Right ventricle myocardium inferior (tissue), 1 donor: ENCODE data around the gene SPAAR. TPM values are rescaled to one million over a fixed set of nuclear protein-coding genes. Genes with fewer than 3 reads are reported as not detected.

Experiments used
- ATAC-seq: fragments of 200-7000 bp; cut with Tn5 transposase; one replicate; pipeline ENCODE4 v1.9.1; 2020; ENCODE audit warnings: mild to moderate bottlenecking, moderate library complexity
- DNase-seq: peaks from one replicate; pipeline ENCODE4 v3.0.0; 2021; ENCODE audit errors: missing footprints
- intact Hi-C: fragments of 100-400 bp; cut with DNase I; formaldehyde crosslinking; loops from one replicate; pipeline ENCODE4 v1.11.0; 2022
- total RNA-seq: library from RNA; stranded (reverse); fragmentation: NEBNext Ultra II Directional; extraction: Animal tissue kit (Norgen Biotek cat#: 25700); gene quantifications from one replicate; pipeline ENCODE4 v1.2.1, GENCODE V29; 2021
- donor health status: DM: no; HTN: yes; CAD: no; lungs with severe emphysema.

The SPAAR gene
- total RNA-seq, 1 donor from 2014 or later: 9.6 TPM

GRCh38 chr9:35937227-35937626 is 27.9 kb downstream of the SPAAR start:
- DNase-seq (no peak), ATAC-seq (no peak)
- intact Hi-C loops: no loop called here

- intact Hi-C loops: no loop called here
- DNase-seq (no peak), ATAC-seq (no peak)
These were observed 29.4 kb downstream of the SPAAR start for GRCh38 chr9:35938474-35939356.

GRCh38 chr9:35939679-35940250 is 30.5 kb downstream of the SPAAR start:
- intact Hi-C loops: no loop called here
- DNase-seq: no peak
- ATAC-seq: no peak

DNA sequence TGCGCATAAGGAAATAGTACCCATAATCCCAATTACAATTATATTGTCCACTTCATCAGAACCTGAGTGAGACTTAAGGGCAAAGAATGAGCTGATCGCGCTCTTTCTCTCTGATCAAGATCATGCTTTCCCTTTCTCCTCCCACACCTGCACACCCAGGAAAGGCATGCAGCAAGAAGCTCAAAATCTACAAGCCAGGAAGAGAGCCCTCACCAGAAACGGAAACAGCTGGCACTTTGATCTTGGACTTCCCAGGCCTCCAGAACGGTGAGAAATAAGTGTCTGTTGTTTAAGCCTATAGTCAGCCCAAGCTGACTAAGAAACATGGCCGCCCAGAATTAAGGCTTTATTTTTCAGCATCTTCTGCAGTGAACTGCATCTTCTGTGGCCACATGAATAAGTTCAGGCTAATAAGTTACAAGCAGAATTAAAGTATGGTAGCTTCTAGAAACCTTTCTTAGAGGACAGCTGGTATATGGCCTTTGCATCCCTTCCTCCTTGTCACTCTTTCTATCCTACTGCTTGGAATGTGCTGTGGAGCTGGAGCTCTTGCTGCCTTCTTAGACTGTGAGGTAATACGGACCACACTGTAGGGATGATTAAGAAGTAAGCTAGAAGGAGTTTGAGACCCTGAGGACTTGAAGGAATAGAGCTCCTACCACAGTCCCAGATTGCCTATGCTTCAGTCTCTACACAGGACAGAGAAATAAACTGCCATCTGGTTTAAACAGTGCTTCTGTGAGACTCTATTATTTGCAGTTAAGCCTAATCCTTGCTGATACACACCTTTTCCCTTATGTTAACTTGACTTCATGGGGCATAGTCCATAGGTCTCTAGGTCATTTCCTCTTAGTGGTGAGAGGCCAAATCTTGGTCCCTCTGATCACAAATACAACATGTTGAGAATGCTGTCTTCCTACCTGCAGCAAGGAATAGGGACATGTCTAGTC is 31.4 kb downstream of the SPAAR start:
- ATAC-seq (no peak), DNase-seq (no peak)
- intact Hi-C loops: no loop called here

- ATAC-seq: no peak
- DNase-seq: no peak
- intact Hi-C loops: no loop called here
These were observed 33.0 kb downstream of the SPAAR start for GRCh38 chr9:35942286-35942685.

DNA sequence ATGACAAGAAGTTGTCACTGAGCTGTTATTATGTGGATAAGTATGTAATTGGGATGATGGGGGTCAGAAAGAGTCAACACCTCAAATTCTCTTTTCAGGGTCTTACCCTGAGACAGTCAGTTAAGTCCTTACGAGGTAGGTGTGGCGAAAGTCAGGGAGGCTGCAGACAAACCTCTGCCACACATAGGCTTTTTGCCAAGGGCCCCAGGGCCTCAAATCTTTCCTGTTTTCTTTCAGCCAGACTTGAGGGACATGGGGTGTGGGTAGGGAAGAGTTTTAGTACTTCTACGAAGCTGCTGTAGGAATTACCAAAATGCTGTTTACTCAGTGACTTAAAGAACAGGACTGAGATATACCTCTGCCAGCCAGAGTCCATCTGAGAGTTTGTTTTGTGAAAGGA is 34.9 kb downstream of the SPAAR start:
- ATAC-seq: no peak
- DNase-seq: no peak
- intact Hi-C loops: no loop called here

GRCh38 chr9:35944841-35945240 is 35.6 kb downstream of the SPAAR start:
- intact Hi-C loops: loop anchor here (1.0 kb wide), 1 partner anchor 42 kb away; no protein-coding TSS in a partner anchor
- peak; percentile 8 for ATAC-seq
- no peak for DNase-seq

GRCh38 chr9:35945341-35946018 is 36.2 kb downstream of the SPAAR start:
- peak; percentile 92 for DNase-seq
- ATAC-seq: peak; percentile 89
- intact Hi-C loops: loop anchor here (1.0 kb wide), 1 partner anchor 42 kb away; no protein-coding TSS in a partner anchor

- intact Hi-C loops: no loop called here
- DNase-seq (no peak), ATAC-seq (no peak)
These were observed 39.2 kb downstream of the SPAAR start for GRCh38 chr9:35948451-35948850.

- intact Hi-C loops: no loop called here
- no peak for ATAC-seq
- no peak for DNase-seq
These were observed 39.6 kb downstream of the SPAAR start for GRCh38 chr9:35948901-35949318.

- ATAC-seq: no peak
- intact Hi-C loops: no loop called here
- DNase-seq: no peak
These were observed 42.4 kb downstream of the SPAAR start for GRCh38 chr9:35951736-35952135.

DNA sequence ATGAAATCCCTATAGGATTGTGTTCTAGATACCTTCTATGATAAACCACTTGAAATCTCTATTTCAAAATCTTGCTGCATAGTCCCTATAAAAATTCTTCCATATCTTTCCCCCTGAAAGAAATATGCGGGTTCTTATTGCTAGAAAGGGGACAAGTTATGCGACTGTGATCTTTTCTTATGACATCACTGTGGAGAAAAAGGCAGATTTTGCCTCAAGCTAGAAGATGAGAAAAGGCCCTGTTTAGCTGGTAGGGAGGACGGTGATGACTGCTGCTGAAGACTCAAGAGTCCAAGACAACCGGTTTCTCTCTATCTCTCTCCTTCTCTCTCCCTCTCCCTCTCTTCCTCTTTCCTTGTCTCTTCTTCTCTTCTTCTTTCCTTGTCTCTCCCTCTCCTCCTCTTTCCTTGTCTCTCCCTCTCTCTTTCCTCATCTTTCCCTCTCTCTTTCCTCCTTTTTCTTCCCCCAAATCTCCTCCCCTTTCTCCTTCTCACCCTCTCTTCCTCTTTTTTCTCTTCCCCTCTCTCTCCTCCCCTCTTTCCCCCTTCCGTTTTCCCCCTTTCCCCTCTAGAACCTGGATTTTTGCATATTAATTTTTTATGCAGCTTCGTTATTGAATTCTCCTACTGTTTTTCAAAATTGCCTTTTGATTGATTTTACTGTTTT is 43.4 kb downstream of the SPAAR start:
- no peak for DNase-seq
- ATAC-seq: no peak
- intact Hi-C loops: no loop called here

DNA sequence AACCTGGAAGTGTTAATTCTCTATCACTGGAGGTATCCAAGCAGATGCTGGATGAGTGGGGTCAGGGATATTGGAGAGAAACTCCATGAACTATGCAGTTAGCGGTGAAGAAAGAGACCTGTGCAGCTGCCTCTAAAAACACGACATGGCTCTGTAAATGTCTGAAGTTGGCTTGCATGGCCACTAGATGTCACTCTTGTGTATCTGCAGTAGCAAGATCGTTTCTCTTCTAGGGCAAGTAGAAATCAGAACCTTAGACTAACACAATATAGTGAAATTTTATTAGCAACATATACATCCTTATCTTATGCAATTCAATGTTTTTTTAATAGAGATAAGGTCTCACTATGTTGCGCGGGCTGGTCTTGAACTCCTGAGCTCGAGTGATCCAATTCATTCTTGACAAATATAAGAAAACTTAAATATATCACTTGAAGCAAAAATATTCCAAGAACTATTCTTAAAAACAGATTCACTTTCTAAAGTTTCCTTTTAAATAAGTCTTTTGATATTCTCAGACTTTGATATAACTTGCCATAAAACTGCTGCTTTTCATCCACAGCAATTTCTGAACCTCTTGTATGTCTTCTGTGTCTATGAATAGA is 45.8 kb downstream of the SPAAR start:
- DNase-seq (no peak), ATAC-seq (peak; percentile 65)
- intact Hi-C loops: loop anchor here (1.0 to 5.0 kb wide), 2 partner anchors 52 to 68 kb away; no protein-coding TSS in a partner anchor

GRCh38 chr9:35956651-35957050 is 47.4 kb downstream of the SPAAR start:
- no peak for DNase-seq
- ATAC-seq: no peak
- intact Hi-C loops: loop anchor here (5.0 kb wide), 1 partner anchor 51 kb away; no protein-coding TSS in a partner anchor

- no peak for ATAC-seq
- no peak for DNase-seq
- intact Hi-C loops: loop anchor here (5.0 kb wide), 1 partner anchor 49 kb away; no protein-coding TSS in a partner anchor
These were observed 49.0 kb downstream of the SPAAR start, which contains the start of gene OR2S2 for GRCh38 chr9:35958104-35958837. OR2S2 (minus strand) TSS chr9:35958154; CDS start chr9:35958098, 56 bp downstream.

GRCh38 chr9:35960039-35960655 is 50.9 kb downstream of the SPAAR start:
- ATAC-seq: no peak
- no peak for DNase-seq
- intact Hi-C loops: no loop called here
